Coronary artery (tissue), 2 donors: ENCODE results near the gene FRAT2.
"Not testable (repeated sequence)": the region's sequence is repeated elsewhere in the genome, so short reads cannot be mapped to it uniquely, and the experiment has no call there.

Experiments
- DNase-seq: peaks from one replicate; pipeline ENCODE4 v3.0.0-alpha.2; 2017; ENCODE audit warnings: low spot score
- H3K27ac ChIP-seq, 2 donors: fragments of 200-600 bp; sonication (generic); one replicate each; pipeline ENCODE4 v1.5.1; 2016 to 2019
- H3K4me3 ChIP-seq: fragments of 200-600 bp; sonication (generic); 2 replicates; pipeline ENCODE4 v1.5.1; 2016; ENCODE audit warnings: mild to moderate bottlenecking, moderate library complexity
- TF ChIP-seq, protein P1 (sequence below): fragments of 200-600 bp; sonication (generic); IDR thresholded peaks from one replicate; pipeline ENCODE4 v1.5.1; 2019; ENCODE audit warnings: antibody characterized with exemption

FRAT2 gene

DNA sequence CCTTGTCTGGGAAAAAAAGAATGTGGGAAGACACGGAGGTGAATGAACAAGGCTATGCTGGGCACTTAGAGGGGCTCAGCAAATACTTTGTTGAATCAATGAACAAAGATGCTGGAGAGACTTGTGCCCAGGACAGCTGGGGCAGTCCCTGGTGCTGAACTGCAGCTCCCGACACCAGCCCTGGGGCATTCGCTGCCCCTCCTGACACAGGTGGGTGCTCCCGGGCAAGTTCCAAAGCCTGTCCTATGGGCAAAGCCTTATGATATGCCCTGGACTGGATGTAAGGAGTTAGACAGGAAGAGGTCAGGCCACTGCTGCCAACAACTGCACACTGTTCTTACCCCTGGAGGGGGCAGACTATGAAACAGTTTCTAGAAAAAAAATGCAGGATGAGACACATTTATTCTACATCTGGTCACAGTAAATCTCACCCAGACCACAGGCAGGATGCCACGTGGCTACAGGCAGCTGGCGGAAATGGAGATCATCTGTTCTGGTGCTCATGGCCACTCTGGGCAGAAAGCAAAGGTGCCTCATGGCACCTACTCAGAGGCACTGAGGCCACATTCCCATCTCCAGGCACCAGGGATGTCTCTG lies 21.9 kb upstream of the FRAT2 start:
- DNase-seq = no peak
- Histone ChIP-seq H3K27ac (no peak overlapping the region), H3K4me3 (no peak overlapping the region)
- TF ChIP-seq, protein P1, sequence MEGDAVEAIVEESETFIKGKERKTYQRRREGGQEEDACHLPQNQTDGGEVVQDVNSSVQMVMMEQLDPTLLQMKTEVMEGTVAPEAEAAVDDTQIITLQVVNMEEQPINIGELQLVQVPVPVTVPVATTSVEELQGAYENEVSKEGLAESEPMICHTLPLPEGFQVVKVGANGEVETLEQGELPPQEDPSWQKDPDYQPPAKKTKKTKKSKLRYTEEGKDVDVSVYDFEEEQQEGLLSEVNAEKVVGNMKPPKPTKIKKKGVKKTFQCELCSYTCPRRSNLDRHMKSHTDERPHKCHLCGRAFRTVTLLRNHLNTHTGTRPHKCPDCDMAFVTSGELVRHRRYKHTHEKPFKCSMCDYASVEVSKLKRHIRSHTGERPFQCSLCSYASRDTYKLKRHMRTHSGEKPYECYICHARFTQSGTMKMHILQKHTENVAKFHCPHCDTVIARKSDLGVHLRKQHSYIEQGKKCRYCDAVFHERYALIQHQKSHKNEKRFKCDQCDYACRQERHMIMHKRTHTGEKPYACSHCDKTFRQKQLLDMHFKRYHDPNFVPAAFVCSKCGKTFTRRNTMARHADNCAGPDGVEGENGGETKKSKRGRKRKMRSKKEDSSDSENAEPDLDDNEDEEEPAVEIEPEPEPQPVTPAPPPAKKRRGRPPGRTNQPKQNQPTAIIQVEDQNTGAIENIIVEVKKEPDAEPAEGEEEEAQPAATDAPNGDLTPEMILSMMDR = no peak

DNA sequence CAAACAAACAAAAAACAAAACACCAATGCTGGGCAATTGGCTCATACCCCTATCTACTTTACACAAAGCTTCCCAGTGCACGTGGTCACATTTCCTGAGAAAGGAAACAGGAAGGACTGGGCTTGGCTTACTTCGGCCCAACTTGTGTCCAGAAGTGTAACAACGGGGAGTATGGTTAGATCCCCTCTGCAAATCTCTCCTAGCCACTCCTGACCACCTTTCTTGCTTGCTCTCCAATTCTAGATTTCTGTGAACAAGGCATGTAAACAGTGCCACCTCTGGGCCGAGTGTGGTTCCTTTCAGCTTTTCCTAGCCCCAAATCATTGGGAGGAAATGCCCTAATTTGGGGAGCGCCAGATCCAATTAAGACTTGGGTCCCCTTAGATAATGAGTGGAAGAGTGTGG lies 21.0 kb upstream of the FRAT2 start:
- Histone ChIP-seq H3K4me3 (no peak overlapping the region), H3K27ac (no peak overlapping the region)

DNA sequence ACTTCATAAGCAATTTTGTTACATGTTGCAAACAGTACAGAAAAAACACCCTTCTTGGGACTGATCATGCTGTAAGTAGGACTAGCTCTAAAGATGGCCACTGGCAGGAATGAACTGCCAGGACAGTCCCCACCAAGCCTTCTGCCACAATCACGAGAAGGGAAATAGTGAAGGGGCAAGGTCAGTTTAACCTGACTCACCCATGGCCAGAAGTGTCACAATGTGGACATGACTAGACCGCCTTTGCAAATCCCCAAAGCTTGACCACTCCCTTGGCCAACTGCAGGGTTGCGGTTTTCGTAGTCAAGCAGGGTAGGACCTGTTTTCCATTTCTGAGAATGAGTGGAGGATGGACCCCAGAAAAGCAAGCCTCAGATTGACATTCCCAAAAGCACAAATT lies 19.4 kb upstream of the FRAT2 start:
- no peak overlapping the region for H3K27ac ChIP-seq
- no peak for DNase-seq
- TF ChIP-seq, protein P1 = no peak
- H3K4me3 ChIP-seq = no peak overlapping the region

More for the DNA sequence above, 21.0 kb upstream of the FRAT2 start:
- TF ChIP-seq, protein P1 = no peak
- no peak for DNase-seq

DNA sequence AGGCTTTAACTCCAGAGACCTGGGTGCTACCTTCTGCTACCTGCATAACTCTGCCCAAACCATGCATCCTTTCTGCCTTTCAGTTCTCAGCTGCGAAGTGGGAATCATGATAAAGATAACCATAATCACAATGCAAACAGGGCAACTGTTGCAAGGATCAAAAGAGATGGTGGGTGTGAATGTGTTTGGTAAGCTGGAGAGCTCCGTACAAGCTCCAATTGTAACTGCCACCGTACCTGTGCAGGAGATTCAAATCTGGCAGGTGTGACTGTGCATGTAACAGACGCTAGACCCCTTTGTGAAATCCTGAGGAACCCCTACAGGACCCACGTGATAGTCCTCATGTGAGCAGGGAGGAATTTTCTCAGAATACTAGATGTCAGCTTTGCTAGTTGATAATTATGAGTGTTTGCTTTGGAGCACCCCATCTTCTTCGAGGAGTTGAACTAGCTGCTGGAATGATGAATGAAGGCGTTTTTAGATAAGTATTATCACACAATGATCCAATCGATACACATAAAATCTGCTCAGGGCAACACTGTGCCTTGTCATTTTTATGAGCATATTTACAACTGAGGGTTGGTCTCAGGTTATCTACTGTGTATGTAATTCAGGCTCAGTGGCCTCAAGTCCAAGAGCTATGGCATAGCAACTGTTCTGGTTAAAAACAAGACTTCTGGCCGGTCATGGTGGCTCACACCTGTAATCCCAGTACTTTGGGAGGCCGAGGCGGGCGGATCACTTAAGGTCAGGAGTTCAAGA lies 15.4 kb upstream of the FRAT2 start:
- no peak overlapping the region for H3K27ac ChIP-seq
- TF ChIP-seq, protein P1 = no peak
- no peak overlapping the region for H3K4me3 ChIP-seq
- DNase-seq = no peak

DNA sequence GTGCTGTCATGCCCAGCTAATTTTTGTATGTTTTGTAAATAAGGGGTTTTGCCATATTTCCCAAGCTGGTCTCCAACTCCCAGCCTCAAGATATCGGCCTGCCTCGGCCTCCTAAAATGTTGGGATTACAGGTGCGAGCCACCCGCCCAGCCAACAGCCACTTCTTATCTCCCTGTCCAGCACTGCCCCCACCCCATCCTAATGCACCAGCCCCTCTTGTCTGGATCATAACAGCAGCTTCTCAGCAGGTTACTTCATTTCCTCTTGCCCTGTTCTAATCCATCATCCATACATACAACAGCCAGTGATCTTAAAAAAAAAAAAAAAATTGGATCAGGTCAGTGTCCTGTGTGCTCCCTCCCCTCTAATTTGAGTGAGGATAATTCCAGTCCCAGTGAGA lies 12.8 kb upstream of the FRAT2 start:
- Histone ChIP-seq H3K27ac (no peak overlapping the region), H3K4me3 (no peak overlapping the region)
- no peak for DNase-seq
- TF ChIP-seq, protein P1 = no peak

DNA sequence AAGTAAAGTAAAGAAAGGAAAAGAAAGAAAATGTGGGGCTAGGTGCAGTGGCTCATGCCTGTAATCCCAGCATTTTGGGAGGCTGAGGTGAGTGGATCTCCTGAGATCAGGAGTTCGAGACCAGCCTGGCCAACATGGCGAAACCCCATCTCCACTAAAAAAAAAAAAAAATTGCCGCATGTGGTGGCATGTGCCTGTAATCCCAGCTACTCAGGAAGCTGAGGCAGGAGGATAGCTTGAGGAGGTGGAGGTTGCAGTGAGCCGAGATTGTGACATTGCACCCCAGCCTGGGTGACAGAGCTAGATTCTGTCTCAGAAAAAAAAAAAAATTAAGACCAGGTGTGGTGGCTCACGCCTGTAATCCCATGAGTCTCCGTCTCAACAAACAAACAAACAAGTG lies 9.1 kb upstream of the FRAT2 start:
- H3K4me3 ChIP-seq, DNase-seq, H3K27ac ChIP-seq: not testable (repeated sequence)

DNA sequence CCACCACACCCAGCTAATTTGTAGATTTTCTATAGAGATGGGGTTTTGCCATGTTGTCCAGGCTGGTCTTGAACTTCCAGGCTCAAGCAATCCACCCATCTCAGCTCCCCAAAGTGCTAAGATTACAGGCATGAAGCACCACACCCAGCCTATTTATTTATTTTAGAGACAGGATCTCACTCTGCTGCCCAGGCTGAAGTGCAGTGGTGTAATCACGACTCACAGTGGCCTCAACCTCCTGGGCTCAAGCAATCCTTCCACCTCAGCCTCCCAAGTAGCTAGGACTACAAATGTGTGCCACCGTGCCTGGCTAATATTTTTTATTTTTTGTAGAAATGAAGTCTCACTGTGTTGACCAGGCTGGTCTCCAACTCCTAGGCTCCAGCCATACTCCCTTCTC lies 6.9 kb upstream of the FRAT2 start:
- no peak for DNase-seq
- TF ChIP-seq, protein P1 = no peak
- Histone ChIP-seq H3K4me3 (no peak overlapping the region), H3K27ac (no peak overlapping the region)
